K562 (cell line): ENCODE data around the gene ZNF429. TPM values are rescaled to one million over a fixed set of nuclear protein-coding genes. Genes with fewer than 3 reads are reported as not detected.
A peak's percentile ranks its signal among the peaks of the same experiment; 100 is the strongest.

Experiments
- ATAC-seq: fragments of 200-7000 bp; cut with Tn5 transposase; 3 replicates; pipeline ENCODE4 v1.9.1; 2020; ENCODE audit warnings: moderate library complexity
- BruUV-seq: library from RNA; stranded (reverse); fragments of 400-500 nt; replicated peaks from 2 replicates; lab custom pipeline; 2021; lab: Mats Ljungman, UMichigan
- CTCF ChIA-PET: fragments of 300-600 bp; formaldehyde crosslinking; extraction: SDS; loops from one replicate; lab custom pipeline; 2021; ENCODE audit warnings: low intra/inter-chr PET ratio; lab: Yijun Ruan, JAX
- POLR2A ChIA-PET: fragments of 300-600, 350-650 bp; sonication (Branson Sonifier 250); formaldehyde crosslinking; extraction: SDS; loops from one replicate; lab custom pipeline; 2021; ENCODE audit warnings: antibody characterized with exemption, inconsistent platforms; lab: Yijun Ruan, JAX
- DNase-seq, 4 experiments: peaks; one replicate each; pipeline versions ENCODE4 v3.0.0 to v3.0.0-alpha.2; 2011 to 2018; ENCODE audit warnings: low spot score in 3 of 4, mixed read lengths in 3 of 4; ENCODE audit errors: extremely low read depth in 1 of 4
- FAIRE-seq: peaks from 2 replicates; lab custom pipeline; 2011; peaks lifted over from hg19 to GRCh38; lab: Jason Lieb, UNC
- H2AFZ ChIP-seq: 2 replicates; pipeline ENCODE4 v1.6.0; 2011; ENCODE audit warnings: low read depth, low read length, control low read depth, inconsistent platforms
- H3K27ac ChIP-seq: fragments of 200-600 bp; 3 replicates; pipeline ENCODE4 v1.8.0; 2011; ENCODE audit warnings: low read depth, mild to moderate bottlenecking, control low read depth, inconsistent platforms, low read length, moderate library complexity, mixed read lengths; ENCODE audit errors: extremely low read depth
- H3K27me3 ChIP-seq, 2 experiments: fragments of 300-600 bp in 1 of 2; 2 replicates in 1 of 2; 3 replicates in 1 of 2; pipeline versions ENCODE4 v1.6.0 to v1.8.0; 2011; ENCODE audit warnings: inconsistent platforms in 2 of 2, low read length in 2 of 2, mild to moderate bottlenecking in 1 of 2, mixed read lengths in 1 of 2, moderate library complexity in 1 of 2; ENCODE audit not compliant: control insufficient read depth in 2 of 2, insufficient read depth in 2 of 2
- H3K36me3 ChIP-seq: fragments of 300-600 bp; 3 replicates; pipeline ENCODE4 v1.8.0; 2011; ENCODE audit warnings: mild to moderate bottlenecking, low read length, inconsistent platforms; ENCODE audit not compliant: control insufficient read depth, insufficient read depth
- H3K4me1 ChIP-seq, 2 experiments: fragments of 200-600 bp in 1 of 2; replicated peaks in 1 of 2; 2 replicates in 1 of 2; 3 replicates in 1 of 2; pipeline versions ENCODE4 v1.5.1 to v1.8.0; 2011; ENCODE audit warnings: inconsistent platforms in 2 of 2, low read length in 2 of 2, mild to moderate bottlenecking in 1 of 2, mixed read lengths in 1 of 2, moderate library complexity in 1 of 2; ENCODE audit not compliant: control insufficient read depth in 2 of 2, insufficient read depth in 2 of 2
- H3K4me2 ChIP-seq: 2 replicates; pipeline ENCODE4 v1.6.1; 2011; ENCODE audit warnings: low read length, control low read depth, inconsistent platforms, mixed read lengths; ENCODE audit not compliant: insufficient read depth
- H3K4me3 ChIP-seq: fragments of 200-600 bp; sonication (generic), shearing (Covaris generic); 2 replicates; pipeline ENCODE4 v1.5.1; 2016; ENCODE audit warnings: control low read depth, inconsistent platforms
- H3K79me2 ChIP-seq: fragments of 200-600 bp; 3 replicates; pipeline ENCODE4 v1.8.0; 2011; ENCODE audit warnings: low read length, inconsistent platforms; ENCODE audit not compliant: control insufficient read depth, insufficient read depth
- H3K9ac ChIP-seq, 2 experiments: 2 replicates each; pipeline versions ENCODE4 v1.6.0 to v1.6.1; 2011; ENCODE audit warnings: low read depth in 2 of 2, low read length in 2 of 2, control low read depth in 1 of 2, inconsistent platforms in 1 of 2, mild to moderate bottlenecking in 1 of 2, mixed read lengths in 1 of 2; ENCODE audit not compliant: insufficient read depth in 1 of 2
- H3K9me1 ChIP-seq: one replicate; pipeline ENCODE4 v1.6.0; 2011; ENCODE audit warnings: inconsistent platforms, mild to moderate bottlenecking, low read length, moderate library complexity; ENCODE audit not compliant: control insufficient read depth, insufficient read depth
- H3K9me3 ChIP-seq: replicated peaks from 2 replicates; pipeline ENCODE4 v1.5.1; 2011; ENCODE audit warnings: low read depth, low read length, inconsistent platforms; ENCODE audit not compliant: control insufficient read depth, insufficient read depth
- H4K20me1 ChIP-seq: replicated peaks from 2 replicates; pipeline ENCODE4 v1.6.1; 2011; ENCODE audit warnings: low read length, inconsistent platforms, mixed read lengths; ENCODE audit not compliant: control insufficient read depth, insufficient read depth
- LARP7 ChIP-seq: fragments of 450-650 bp; IDR thresholded peaks from 2 replicates; pipeline ENCODE4 v1.6.1; 2016
- MCM7 ChIP-seq, 2 experiments: fragments of 450-650 bp; IDR thresholded peaks; 2 replicates each; pipeline ENCODE4 v1.6.1; 2016 to 2018
- NRF1 ChIP-seq, 2 experiments: fragments of 450-650 bp; IDR thresholded peaks in 1 of 2; conservative IDR thresholded peaks in 1 of 2; 2 replicates each; pipeline ENCODE4 v1.6.1; 2014; ENCODE audit warnings: mild to moderate bottlenecking in 2 of 2
- TFE3 ChIP-seq: fragments of 450-650 bp; formaldehyde crosslinking; IDR thresholded peaks from 2 replicates; pipeline ENCODE4 v1.4.0; 2020; ENCODE audit warnings: mild to moderate bottlenecking, mixed read lengths
- ZC3H11A ChIP-seq: IDR thresholded peaks from 2 replicates; pipeline ENCODE4 v1.6.1; 2012; ENCODE audit warnings: low read depth, low read length, improper control_type of control experiment
- ZNF639 ChIP-seq, 2 experiments: fragments of 200-800 bp in 1 of 2; sonication (Bioruptor generic) in 1 of 2; sonication (generic) in 1 of 2; formaldehyde crosslinking in 1 of 2; IDR thresholded peaks in 1 of 2; conservative IDR thresholded peaks in 1 of 2; 2 replicates each; pipeline versions ENCODE4 v1.5.0 to v1.6.1; 2016 to 2020; ENCODE audit warnings: missing compliant biosample characterization in 1 of 2, missing genetic modification characterization in 1 of 2, missing genetic modification reagents in 1 of 2
- ZNF778 ChIP-seq: fragments of 450-650 bp; formaldehyde crosslinking; IDR thresholded peaks from 2 replicates; pipeline ENCODE4 v1.4.0; 2020; ENCODE audit warnings: mild to moderate bottlenecking, moderate library complexity
- WGBS: fragments of 100-300 bp; shearing (Covaris generic); methylation state at CpG from one replicate; pipeline ENCODE4 v1.1.6; 2016; ENCODE audit warnings: low coverage, mixed read lengths; ENCODE audit not compliant: insufficient coverage; ENCODE audit errors: missing lambda C conversion rate; 5-methylcytosine and 5-hydroxymethylcytosine counted together
- in situ Hi-C: fragments of 300-500 bp; cut with MboI; formaldehyde crosslinking; loops from 4 replicates; pipeline ENCODE4 v1.15.0; 2018; ENCODE audit warnings: inconsistent platforms, mixed read lengths
- intact Hi-C: fragments of 100-400 bp; cut with micrococcal nuclease; formaldehyde crosslinking; loops from 2 replicates; pipeline ENCODE4 v1.14.2; 2022
- polyA plus RNA-seq, 8 experiments: library from polyadenylated mRNA; depleted of rRNA in 4 of 8; stranded (reverse) in 5 of 8; unstranded in 3 of 8; fragments of >200 nt; fragmentation: Nextera tagmentation in 2 of 8; fragmentation: Illumina TruSeq in 1 of 8; extraction: Ambion mirVana in 2 of 8; extraction: Trizol in 1 of 8; gene quantifications; 2 replicates each; pipeline versions ENCODE4 v1.2.1 to v1.2.3, GENCODE V29; 2011 to 2014; ENCODE audit warnings: inconsistent platforms in 1 of 8, missing spikeins in 1 of 8
- total RNA-seq, 7 experiments: library from RNA; depleted of rRNA in 6 of 7; stranded (reverse); fragments of >200 nt in 6 of 7; fragmentation: Illumina TruSeq in 2 of 7; extraction: Trizol in 2 of 7; gene quantifications; 2 replicates each; pipeline versions ENCODE4 v1.2.1 to v1.2.3, GENCODE V29; 2011 to 2021; ENCODE audit warnings: low replicate concordance in 1 of 7

ZNF429 gene
- total and polyA plus RNA-seq, 9 of the 15 experiments (the other 6 are each of a cell fraction or from before 2014, with no cell fraction given) = 11.4 to 24.5 (median 16.3) TPM

GRCh38 chr19:21595185-21595584, 89.8 kb downstream of the ZNF429 start:
- peaks cover 15 to 43% of the 10 kb centered on the region in 2 experiments for H3K4me1 ChIP-seq
- no peak for DNase-seq
- peak overlapping the region; percentile 85; the same call in 1 of the 3 replicates for H3K27ac ChIP-seq
- intact Hi-C loops (no loop called here), in situ Hi-C loops (no loop called here)
- no peak for FAIRE-seq
- TF ChIP-seq ZC3H11A (no peak), ZNF639 (CRISPR knock-in tag; conservative IDR thresholded peaks at IDR 0.05 in 1 of 2, IDR thresholded peaks at IDR 0.05 in 1 of 2) (0 out of 4 replicates have a peak, but pooled peaks of 1 of the 2 experiments have one; percentile 40), LARP7 (no peak), TFE3 (CRISPR knock-in tag) (peak; percentile 72), MCM7 (IDR thresholded peaks at IDR 0.05) (no peak), ZNF778 (CRISPR knock-in tag) (no peak), NRF1 (conservative IDR thresholded peaks at IDR 0.05 in 1 of 2, IDR thresholded peaks at IDR 0.05 in 1 of 2) (no peak)
- H3K4me2 ChIP-seq = no peak overlapping the region
- 81% methylated on average over 3 of the region's 4 CpGs for WGBS
- ATAC-seq = no peak
- no peak overlapping the region for H2AFZ ChIP-seq
- H4K20me1 ChIP-seq = no peaks in the 10 kb centered on the region
- H3K27me3 ChIP-seq = no peaks in the 10 kb centered on the region
- CTCF ChIA-PET = no interaction called here
- POLR2A ChIA-PET = no interaction called here
- no peaks in the 10 kb centered on the region; the same call in 2 of the 3 replicates for H3K36me3 ChIP-seq
- no peaks in the 10 kb centered on the region for H3K9me1 ChIP-seq
- 0 out of 4 replicates have a peak overlapping the region, but pooled peaks of 1 of the 2 experiments have one; percentile 22 for H3K9ac ChIP-seq
- no peak overlapping the region for H3K4me3 ChIP-seq
- no peaks in the 10 kb centered on the region for H3K9me3 ChIP-seq
- no TSS peak for BruUV-seq
- H3K79me2 ChIP-seq = no peaks in the 10 kb centered on the region
